Measurements from ENCODE around the gene CRISP1.
"Not testable (repeated sequence)": the region's sequence is repeated elsewhere in the genome, so short reads cannot be mapped to it uniquely, and the experiment has no call there.

Gene CRISP1

DNA sequence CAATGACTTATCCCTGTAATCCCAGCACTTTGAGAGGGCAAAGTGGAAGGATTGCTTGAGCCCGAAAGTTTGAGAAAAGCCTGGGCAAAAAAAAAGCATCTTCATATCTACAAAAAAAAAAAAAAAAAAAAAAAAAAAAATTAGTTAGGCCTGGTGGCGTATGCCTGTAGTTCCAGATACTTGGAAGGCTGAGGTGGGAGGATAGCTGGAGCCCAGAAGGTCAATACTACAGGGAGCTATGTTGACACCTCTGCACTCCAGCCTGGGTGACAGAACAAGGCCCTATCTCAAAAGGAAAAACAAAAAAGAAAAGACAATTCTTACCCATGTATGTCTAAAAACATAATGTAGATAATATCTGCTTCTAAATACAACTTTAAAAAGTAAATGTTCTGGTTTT is 27.2 kb downstream of the CRISP1 start:
- DNase-seq: no peak

DNA sequence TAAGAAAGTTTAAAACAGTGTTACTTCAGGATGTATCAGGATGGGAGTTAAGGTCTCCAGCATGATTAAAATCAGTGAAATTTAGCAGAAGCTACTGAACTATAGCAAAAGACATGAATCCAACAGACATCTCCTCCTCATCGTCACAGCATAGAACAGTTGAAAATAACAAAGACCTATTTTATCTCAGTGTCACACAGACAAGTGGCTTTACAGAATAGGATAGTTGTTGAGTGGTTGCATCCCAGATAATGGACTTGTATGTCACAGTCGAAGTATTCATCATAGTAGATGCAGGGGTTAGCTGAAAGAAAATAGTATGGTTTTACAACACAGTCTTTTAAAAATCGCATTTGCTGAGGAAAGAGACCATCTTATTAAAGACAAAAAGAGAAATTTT is 31.2 kb downstream of the CRISP1 start:
- no peak for DNase-seq

DNA sequence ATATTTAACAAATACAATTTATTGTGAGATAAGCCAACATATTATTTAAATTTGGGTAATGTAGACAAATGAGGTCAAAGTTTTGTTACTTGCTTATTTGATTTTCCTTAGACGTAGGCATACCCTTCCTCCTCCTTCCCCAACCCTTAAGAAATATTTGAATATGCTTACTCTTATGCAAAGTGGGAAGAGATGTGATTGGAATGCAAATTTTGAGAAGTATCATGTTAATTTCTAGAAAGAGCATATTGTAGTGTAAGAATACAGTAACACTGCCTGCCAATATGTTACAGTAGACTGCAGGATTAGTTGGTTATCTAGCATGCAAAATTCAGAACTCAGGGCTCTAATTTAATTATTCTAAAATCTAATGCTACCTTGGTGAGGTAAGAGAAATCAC is 32.9 kb downstream of the CRISP1 start:
- DNase-seq: no peak

GRCh38 chr6:49826743-49827406 is 39.5 kb downstream of the CRISP1 start:
- no peak for DNase-seq

DNA sequence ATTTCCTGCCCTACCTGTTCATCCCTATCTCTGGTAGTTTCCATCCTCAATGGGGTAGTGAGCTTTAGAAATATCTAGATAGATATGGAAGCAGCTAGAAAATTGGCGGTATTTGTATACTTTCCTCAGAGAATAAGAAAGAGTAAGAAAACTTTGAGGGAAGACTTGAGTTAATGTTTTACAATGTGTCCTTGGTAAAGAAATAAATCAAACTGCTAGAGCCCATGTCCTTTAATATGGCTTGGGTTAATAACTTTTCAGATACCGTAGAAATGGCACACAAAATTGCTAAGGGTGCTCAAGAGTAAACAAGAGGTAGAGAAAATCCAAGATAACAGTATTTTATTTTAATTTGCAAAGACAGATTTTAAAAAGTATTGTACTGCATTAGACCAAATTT is 51.2 kb downstream of the CRISP1 start:
- DNase-seq: no peak

- no peak for DNase-seq
Measured at GRCh38 chr6:49813248-49813647, 53.1 kb downstream of the CRISP1 start.

GRCh38 chr6:49806145-49806544 is 60.2 kb downstream of the CRISP1 start:
- no peak for DNase-seq

DNA sequence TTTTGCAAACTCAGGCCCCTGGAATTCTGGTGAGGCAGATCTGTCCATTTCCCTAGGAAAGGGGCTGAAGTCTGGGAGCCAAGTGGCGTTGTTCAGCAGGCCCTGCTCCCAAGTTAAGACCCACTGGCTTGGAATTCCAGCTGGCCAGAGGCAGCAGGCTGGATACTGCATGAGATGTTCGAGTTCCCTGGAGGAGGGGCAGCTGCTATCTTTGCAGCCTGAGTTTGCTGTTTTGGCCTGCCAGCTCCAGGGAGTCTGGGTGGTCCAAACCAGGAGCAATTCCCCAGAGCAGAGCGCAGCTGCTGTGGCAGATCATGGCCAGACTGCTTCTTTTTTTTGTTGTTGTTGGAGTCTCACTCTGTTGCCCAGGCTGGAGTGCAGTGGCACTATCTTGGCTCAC is 61.1 kb downstream of the CRISP1 start:
- DNase-seq: no peak

DNA sequence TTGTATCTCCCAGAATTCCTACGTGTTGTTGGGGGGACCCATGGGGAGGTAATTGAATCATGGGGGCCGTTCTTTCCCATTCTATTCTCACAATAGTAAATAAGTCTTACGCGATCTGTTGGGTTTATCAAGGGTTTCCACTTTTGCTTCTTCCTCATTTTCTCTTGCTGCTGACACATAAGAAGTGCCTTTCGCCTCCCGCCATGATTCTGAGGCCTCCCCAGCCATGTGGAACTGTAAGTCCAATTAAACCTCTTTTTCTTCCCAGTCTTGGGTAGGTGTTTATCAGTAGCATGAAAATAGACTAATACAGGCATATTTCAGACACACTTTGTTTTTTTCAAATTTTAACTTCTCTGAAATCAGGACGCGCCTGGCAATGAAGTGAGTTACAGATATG is 64.8 kb downstream of the CRISP1 start:
- no peak for DNase-seq

DNA sequence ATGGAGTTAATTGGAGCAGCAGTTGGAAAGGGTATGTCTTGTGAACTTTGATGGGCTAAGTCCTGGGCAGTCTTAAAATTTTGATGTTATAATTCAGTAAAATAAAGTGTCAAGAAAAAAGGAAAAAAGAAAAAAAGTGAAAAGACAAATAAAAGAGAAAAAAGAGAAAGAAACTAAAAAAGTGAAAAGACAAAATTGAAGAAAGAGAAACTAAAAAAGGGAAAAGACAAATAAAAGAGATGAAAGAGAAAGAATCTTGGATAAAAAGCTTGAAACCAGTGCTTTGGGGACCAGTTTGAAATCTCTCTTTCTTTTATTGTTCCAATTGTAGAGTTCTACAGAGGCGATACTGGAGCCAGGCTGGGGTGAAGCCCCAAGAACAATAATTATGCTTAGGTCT is 67.2 kb downstream of the CRISP1 start:
- no peak for DNase-seq

DNA sequence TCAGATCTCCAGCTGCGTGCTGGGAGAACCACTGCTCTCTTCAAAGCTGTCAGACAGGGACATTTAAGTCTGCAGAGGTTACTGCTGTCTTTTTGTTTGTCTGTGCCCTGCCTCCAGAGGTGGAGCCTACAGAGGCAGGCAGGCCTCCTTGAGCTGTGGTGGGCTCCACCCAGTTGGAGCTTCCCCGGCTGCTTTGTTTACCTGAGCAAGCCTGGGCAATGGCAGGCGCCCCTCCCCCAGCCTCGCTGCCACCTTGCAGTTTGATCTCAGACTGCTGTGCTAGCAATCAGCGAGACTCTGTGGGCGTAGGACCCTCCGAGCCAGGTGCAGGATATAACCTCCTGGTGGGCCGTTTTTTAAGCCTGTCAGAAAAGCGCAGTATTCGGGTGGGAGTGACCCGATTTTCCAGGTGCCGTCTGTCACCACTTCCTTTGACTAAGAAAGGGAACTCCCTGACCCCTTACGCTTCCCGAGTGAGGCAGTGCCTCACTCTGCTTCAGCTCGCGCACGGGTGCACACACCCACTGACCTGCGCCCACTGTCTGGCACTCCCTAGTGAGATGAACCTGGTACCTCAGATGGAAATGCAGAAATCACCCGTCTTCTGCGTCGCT is 69.4 kb downstream of the CRISP1 start:
- DNase-seq: not testable (repeated sequence)

- no peak for DNase-seq
Measured at GRCh38 chr6:49790341-49790740, 76.0 kb downstream of the CRISP1 start.

GRCh38 chr6:49787176-49787575 is 79.2 kb downstream of the CRISP1 start, which contains the start of gene PGK2:
Gene PGK2 (minus strand): TSS chr6:49787285. CDS start chr6:49787187, 98 bp downstream.
- no peak for DNase-seq

DNA sequence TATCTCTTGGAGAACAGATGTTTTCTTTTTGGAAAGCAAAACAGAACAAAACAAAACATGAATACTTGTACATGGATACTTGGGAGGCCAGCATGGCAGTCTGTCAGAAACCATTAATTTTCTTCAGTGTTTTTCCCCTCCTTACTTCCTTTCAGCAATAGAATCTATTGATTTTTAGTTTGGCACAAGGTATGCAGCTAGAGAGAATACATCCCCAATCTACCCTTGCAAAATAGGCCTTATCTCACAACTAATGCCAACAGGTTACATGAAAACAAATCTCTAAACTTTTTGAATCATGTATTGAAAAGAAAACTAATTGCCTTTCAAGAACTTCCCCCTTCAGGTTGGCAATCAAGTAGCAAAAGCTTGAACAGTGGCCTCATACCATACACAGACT is 82.1 kb downstream of the CRISP1 start:
- DNase-seq: no peak

All from activated T-cell treated with anti-CD3 and anti-CD28 coated beads, Interleukin-2, amount 50 U/mL, for 48 hours (primary cell).